Effector memory CD8-positive, alpha-beta T cell (primary cell): Measurements from ENCODE around the gene CADM4.

Experiments used
- ATAC-seq: fragments of 150-1000 bp; cut with Tn5 transposase; replicated peaks from 2 replicates; pipeline ENCODE4 v1.10.0; 2021; ENCODE audit warnings: mild to moderate bottlenecking, moderate library complexity
- DNase-seq, 3 experiments: peaks; one replicate each; pipeline ENCODE4 v3.0.0; 2021
- H3K27ac Mint-ChIP-seq, 2 donors: one replicate each; pipeline ENCODE4 v1.8.0; 2022; ENCODE audit warnings: mild to moderate bottlenecking in 2 of 2, mixed read lengths in 2 of 2, moderate library complexity in 2 of 2
- H3K27me3 Mint-ChIP-seq, 2 donors: one replicate each; pipeline ENCODE4 v1.8.0; 2022; ENCODE audit warnings: mixed read lengths in 2 of 2
- H3K36me3 Mint-ChIP-seq: one replicate; pipeline ENCODE4 v1.8.0; 2022; ENCODE audit warnings: mild to moderate bottlenecking, moderate library complexity, mixed read lengths; ENCODE audit not compliant: insufficient read depth
- H3K4me1 Mint-ChIP-seq, 2 donors: one replicate each; pipeline ENCODE4 v1.8.0; 2022; ENCODE audit warnings: low read depth in 2 of 2, mixed read lengths in 2 of 2
- H3K4me3 Mint-ChIP-seq, 2 donors: one replicate each; pipeline ENCODE4 v1.8.0; 2022; ENCODE audit warnings: mild to moderate bottlenecking in 2 of 2, mixed read lengths in 2 of 2, moderate library complexity in 2 of 2
- H3K9me3 Mint-ChIP-seq, 2 donors: one replicate each; pipeline ENCODE4 v1.8.0; 2022; ENCODE audit warnings: mixed read lengths in 2 of 2

CADM4 gene

DNA sequence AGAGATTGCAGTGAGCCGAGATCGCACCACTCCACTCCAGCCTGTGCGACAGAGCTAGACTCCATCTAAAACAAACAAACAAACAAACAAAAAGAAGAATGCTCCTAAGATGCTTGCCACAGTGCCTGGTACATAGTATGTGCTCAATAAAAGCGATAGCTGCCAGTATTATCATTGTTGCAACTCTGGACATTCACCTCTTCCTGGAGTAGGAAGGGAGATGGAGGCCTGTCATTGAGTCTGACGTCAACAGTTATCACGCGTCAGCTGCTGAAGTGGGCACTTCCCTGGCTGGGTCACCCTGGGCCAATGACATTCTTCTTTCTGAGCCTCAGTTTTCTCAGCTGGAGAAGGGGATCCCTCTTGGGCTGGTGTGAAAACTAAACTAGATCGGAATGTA lies 34.5 kb upstream of the CADM4 start:
- ATAC-seq (no peak), DNase-seq (no peak)
- no peaks in the 10 kb centered on the region for H3K9me3 Mint-ChIP-seq
- no peak overlapping the region for H3K27ac Mint-ChIP-seq
- peaks cover 11 to 12% of the 10 kb centered on the region in 2 donors for H3K4me1 Mint-ChIP-seq
- H3K36me3 Mint-ChIP-seq = peaks cover 8% of the 10 kb centered on the region
- H3K27me3 Mint-ChIP-seq = no peaks in the 10 kb centered on the region
- no peak overlapping the region for H3K4me3 Mint-ChIP-seq

GRCh38 chr19:43673637-43674036 lies 34.0 kb upstream of the CADM4 start:
- H3K9me3 Mint-ChIP-seq = no peaks in the 10 kb centered on the region
- H3K27me3 Mint-ChIP-seq = no peaks in the 10 kb centered on the region
- no peak overlapping the region for H3K27ac Mint-ChIP-seq
- H3K4me1 Mint-ChIP-seq = peaks cover 12 to 16% of the 10 kb centered on the region in 2 donors
- no peak overlapping the region for H3K4me3 Mint-ChIP-seq
- peaks cover 8% of the 10 kb centered on the region for H3K36me3 Mint-ChIP-seq
- ATAC-seq (no peak), DNase-seq (no peak)

GRCh38 chr19:43672061-43672679 lies 32.5 kb upstream of the CADM4 start:
- Mint-ChIP-seq H3K36me3 (peaks cover 11% of the 10 kb centered on the region), H3K4me1 (peaks cover 22 to 26% of the 10 kb centered on the region in 2 donors), H3K27me3 (no peaks in the 10 kb centered on the region), H3K27ac (no peak overlapping the region), H3K4me3 (no peak overlapping the region), H3K9me3 (peaks cover 0 to 3% of the 10 kb centered on the region in 2 donors)
- ATAC-seq (no peak), DNase-seq (no peak)

- Mint-ChIP-seq H3K27ac (peak overlapping the region; percentile 71 to 82), H3K4me3 (peak overlapping the region; percentile 85 to 90), H3K9me3 (peaks cover 0 to 3% of the 10 kb centered on the region in 2 donors), H3K36me3 (peaks cover 18% of the 10 kb centered on the region), H3K4me1 (peaks cover 32 to 34% of the 10 kb centered on the region in 2 donors), H3K27me3 (no peaks in the 10 kb centered on the region)
- DNase-seq (peak; percentile 91 to 95 (median 93)), ATAC-seq (peak; percentile 80)
Observed at GRCh38 chr19:43668406-43669109, 28.9 kb upstream of the CADM4 start.

DNA sequence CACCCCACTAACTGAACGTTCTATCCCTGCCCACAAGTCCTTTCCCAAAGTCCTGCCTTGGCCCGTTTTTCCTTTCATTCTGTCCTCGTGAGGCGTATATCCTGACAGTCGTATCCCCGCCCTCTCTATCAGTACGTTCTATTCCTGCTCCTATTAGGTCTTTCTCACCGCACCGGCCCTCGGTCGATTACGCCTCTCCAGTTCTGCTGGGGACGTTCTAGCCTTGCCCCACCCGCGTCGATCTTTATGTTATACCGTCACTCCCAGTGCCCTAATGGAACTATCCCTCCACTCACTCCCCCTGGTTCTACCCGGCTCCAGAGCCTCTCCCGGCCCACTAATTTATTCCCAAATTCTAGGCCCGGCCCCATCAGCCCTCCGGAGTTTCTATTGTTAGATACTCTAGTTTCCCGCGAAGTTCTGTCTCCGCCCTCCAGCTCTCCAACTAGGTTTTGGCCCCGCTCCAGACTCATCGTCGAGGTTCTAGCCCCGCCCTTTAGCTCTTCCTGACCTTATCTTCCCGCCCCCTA lies 28.3 kb upstream of the CADM4 start:
- Mint-ChIP-seq H3K27me3 (no peaks in the 10 kb centered on the region), H3K36me3 (peaks cover 18% of the 10 kb centered on the region), H3K4me1 (peaks cover 34 to 36% of the 10 kb centered on the region in 2 donors), H3K4me3 (peak overlapping the region; percentile 85 to 90), H3K27ac (peak overlapping the region; percentile 71 to 82), H3K9me3 (peaks cover 0 to 3% of the 10 kb centered on the region in 2 donors)
- ATAC-seq (no peak), DNase-seq (peak in 1 of 3 experiments; percentile 3)

DNA sequence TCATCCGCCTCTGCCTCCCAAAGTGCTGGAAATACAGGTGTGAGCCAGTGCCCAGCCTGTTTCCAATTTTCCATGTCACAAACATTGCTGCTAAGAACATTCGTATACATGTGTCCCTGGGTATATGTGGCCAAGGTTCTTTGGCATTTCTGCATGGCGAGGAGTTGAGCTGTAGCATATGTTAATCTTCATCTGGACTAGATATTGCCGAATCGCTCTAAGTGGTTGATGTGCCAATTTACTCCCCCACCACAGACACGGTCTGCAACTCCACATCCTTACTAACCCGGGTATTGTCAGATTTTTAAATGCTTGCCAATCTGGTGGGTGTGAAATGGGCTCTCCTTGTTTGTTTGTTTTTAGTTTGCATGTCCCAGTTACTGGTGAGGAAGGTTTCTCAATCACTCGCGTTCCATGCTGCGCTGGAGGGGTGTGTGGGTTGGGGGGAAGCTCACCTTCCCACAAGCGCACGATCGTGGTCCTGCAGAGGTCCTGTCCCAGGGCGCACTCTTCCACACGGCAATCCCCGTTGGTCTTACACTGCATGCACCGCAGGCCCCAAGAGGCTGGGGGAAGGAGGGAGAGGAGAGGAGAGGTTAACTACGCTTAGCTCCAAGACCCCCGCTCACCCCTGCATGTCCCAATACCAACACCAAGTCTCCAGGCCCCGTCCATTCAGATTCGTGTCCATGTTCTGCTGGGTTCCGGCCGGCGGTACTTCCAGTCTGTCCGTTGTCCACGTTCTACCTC lies 27.7 kb upstream of the CADM4 start:
- H3K27ac Mint-ChIP-seq = peak overlapping the region in 1 of 2 donors; percentile 38
- H3K9me3 Mint-ChIP-seq = peaks cover 0 to 3% of the 10 kb centered on the region in 2 donors
- peaks cover 22% of the 10 kb centered on the region for H3K36me3 Mint-ChIP-seq
- ATAC-seq (no peak), DNase-seq (no peak)
- peaks cover 34 to 36% of the 10 kb centered on the region in 2 donors for H3K4me1 Mint-ChIP-seq
- H3K4me3 Mint-ChIP-seq = peak overlapping the region; percentile 85 to 90
- H3K27me3 Mint-ChIP-seq = no peaks in the 10 kb centered on the region

GRCh38 chr19:43664018-43664417 lies 24.4 kb upstream of the CADM4 start:
- Mint-ChIP-seq H3K9me3 (peaks cover 0 to 3% of the 10 kb centered on the region in 2 donors), H3K4me1 (peaks cover 26 to 27% of the 10 kb centered on the region in 2 donors), H3K4me3 (peak overlapping the region; percentile 45 to 57), H3K27me3 (no peaks in the 10 kb centered on the region), H3K36me3 (peaks cover 14% of the 10 kb centered on the region), H3K27ac (peak overlapping the region; percentile 19 to 61)
- ATAC-seq = peak; percentile 13
- peak; percentile 16 to 24 (median 21) for DNase-seq

- ATAC-seq (no peak), DNase-seq (no peak)
- Mint-ChIP-seq H3K4me3 (no peak overlapping the region), H3K27me3 (no peaks in the 10 kb centered on the region), H3K9me3 (no peaks in the 10 kb centered on the region), H3K4me1 (peaks cover 13 to 18% of the 10 kb centered on the region in 2 donors), H3K27ac (peak overlapping the region in 1 of 2 donors; percentile 75), H3K36me3 (peaks cover 12% of the 10 kb centered on the region)
Observed at GRCh38 chr19:43662487-43662886, 22.8 kb upstream of the CADM4 start.

DNA sequence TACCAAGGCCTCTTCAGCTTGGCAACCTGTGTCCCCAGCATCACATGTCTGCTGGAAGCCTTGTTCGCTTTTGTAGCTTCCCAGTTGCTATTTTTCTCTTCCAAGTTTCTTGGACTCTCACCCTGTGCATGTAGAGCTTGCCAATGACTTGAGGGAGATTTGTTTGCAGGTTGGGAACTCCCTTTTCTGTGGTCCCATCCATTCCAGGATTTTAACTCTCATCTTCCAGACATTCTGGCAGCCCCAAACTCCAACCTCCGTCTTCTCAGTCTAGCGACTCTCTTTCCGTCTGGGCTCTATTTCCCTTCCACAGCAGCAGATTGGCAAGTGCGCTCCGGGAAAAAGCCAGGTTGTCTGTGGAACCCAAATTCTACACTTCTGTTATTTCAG lies 21.3 kb upstream of the CADM4 start:
- peaks cover 4% of the 10 kb centered on the region for H3K36me3 Mint-ChIP-seq
- DNase-seq (no peak), ATAC-seq (no peak)
- no peaks in the 10 kb centered on the region for H3K27me3 Mint-ChIP-seq
- H3K9me3 Mint-ChIP-seq = no peaks in the 10 kb centered on the region
- no peak overlapping the region for H3K4me3 Mint-ChIP-seq
- peaks cover 13 to 15% of the 10 kb centered on the region in 2 donors for H3K4me1 Mint-ChIP-seq
- no peak overlapping the region for H3K27ac Mint-ChIP-seq

GRCh38 chr19:43660301-43660970 lies 20.8 kb upstream of the CADM4 start:
- Mint-ChIP-seq H3K27me3 (no peaks in the 10 kb centered on the region), H3K9me3 (no peaks in the 10 kb centered on the region), H3K4me3 (no peak overlapping the region), H3K4me1 (peaks cover 13 to 15% of the 10 kb centered on the region in 2 donors), H3K27ac (no peak overlapping the region), H3K36me3 (peaks cover 10% of the 10 kb centered on the region)
- ATAC-seq (no peak), DNase-seq (no peak)

DNA sequence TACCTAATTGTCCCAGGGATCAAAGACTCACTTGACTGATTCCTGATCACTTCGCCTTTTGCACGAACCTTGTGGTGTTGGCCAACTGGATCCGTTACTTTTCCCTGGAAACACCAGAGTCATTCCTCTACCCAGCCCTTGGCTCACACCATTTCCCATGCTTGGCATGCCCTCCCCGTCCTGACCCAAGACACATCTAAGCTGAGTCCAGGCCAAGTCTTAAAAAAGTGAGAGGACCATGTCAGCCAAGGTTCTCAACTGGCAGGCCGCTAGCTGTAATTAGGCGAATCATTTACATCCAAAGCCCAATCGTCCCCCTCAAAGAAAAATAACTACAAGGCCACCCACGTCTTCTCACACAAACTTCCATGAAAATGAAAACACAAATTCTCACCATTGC lies 18.8 kb upstream of the CADM4 start:
- H3K36me3 Mint-ChIP-seq = peaks cover 18% of the 10 kb centered on the region

GRCh38 chr19:43658001-43658400 lies 18.4 kb upstream of the CADM4 start:
- H3K4me1 Mint-ChIP-seq = no peaks in the 10 kb centered on the region
- no peak overlapping the region for H3K4me3 Mint-ChIP-seq
- no peak for ATAC-seq
- no peaks in the 10 kb centered on the region for H3K27me3 Mint-ChIP-seq
- DNase-seq = no peak
- H3K27ac Mint-ChIP-seq = no peak overlapping the region
- no peaks in the 10 kb centered on the region for H3K9me3 Mint-ChIP-seq
- H3K36me3 Mint-ChIP-seq = peaks cover 18% of the 10 kb centered on the region

More for the DNA sequence above, 18.8 kb upstream of the CADM4 start:
- Mint-ChIP-seq H3K4me1 (peaks cover under 1 to 2% of the 10 kb centered on the region in 2 donors), H3K4me3 (no peak overlapping the region), H3K27ac (no peak overlapping the region), H3K9me3 (no peaks in the 10 kb centered on the region), H3K27me3 (no peaks in the 10 kb centered on the region)
- no peak for DNase-seq
- no peak for ATAC-seq

DNA sequence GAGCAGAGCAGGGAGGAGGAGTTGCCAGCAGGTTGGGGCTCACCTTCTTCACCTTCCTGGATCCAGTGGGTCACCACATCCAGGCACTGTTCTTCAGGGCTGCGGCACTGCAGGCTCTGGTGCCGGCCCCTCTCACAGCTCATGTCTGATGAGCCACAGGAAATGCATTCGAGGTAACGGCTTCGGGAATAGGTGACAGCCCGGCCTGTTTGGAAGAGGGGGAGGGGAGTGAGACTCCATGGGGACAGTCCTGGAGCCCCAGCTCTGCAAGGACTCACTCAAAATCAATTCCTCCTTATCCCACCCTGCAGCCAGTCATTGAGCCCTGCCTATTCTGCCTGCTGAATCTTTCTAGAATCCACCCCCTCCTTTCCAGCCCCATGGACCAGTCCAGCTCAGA lies 16.8 kb upstream of the CADM4 start:
- ATAC-seq = no peak
- no peak for DNase-seq
- peaks cover 17% of the 10 kb centered on the region for H3K36me3 Mint-ChIP-seq
- no peaks in the 10 kb centered on the region for H3K27me3 Mint-ChIP-seq
- no peaks in the 10 kb centered on the region for H3K4me1 Mint-ChIP-seq
- H3K4me3 Mint-ChIP-seq = no peak overlapping the region
- no peaks in the 10 kb centered on the region for H3K9me3 Mint-ChIP-seq
- H3K27ac Mint-ChIP-seq = no peak overlapping the region
